H1 (cell line): ENCODE results near the gene DDI1.

Experiments
- EZH2 ChIP-seq: fragments of 200-600 bp; sonication (generic); IDR thresholded peaks from 2 replicates; pipeline ENCODE4 v1.7.1; 2012; ENCODE audit warnings: low read depth, mild to moderate bottlenecking, moderate library complexity, low read length, inconsistent platforms; ENCODE audit not compliant: severe bottlenecking
- TCF12 ChIP-seq: IDR thresholded peaks from 2 replicates; pipeline ENCODE4 v1.6.1; 2011; ENCODE audit warnings: low read depth, mild to moderate bottlenecking, low read length
- TF ChIP-seq, protein P1 (sequence below), 3 experiments: IDR thresholded peaks; 1 replicate in 2 of 3; 2 replicates in 1 of 3; pipeline versions ENCODE4 v1.5.1 to v1.6.1; 2011; ENCODE audit warnings: low read length in 3 of 3, mild to moderate bottlenecking in 3 of 3, inconsistent platforms in 2 of 3, low read depth in 1 of 3, moderate library complexity in 1 of 3; ENCODE audit not compliant: insufficient read depth in 1 of 3; ENCODE audit errors: control extremely low read depth in 1 of 3

DNA sequence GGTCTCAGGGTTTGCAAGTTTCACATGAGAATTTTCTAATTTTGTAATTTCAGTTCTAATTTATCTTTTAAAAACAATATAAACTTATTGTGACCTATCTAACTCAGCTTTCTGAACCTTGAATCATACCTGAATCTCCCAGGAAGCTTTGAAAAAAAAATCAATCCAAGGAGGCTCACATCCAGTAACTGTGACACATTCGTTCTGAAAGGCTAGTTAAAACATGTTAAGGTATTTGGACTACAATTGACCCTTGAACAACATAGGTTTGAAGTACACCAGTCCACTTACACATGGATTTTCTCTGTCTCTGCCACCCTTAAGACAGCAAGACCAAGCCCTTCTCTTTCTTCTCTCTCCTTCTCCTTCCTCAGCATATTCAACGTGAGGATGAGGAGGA is 40.0 kb downstream of the DDI1 start:
- TF ChIP-seq EZH2 = no peak
- no peak for TF ChIP-seq TCF12
- TF ChIP-seq, protein P1, sequence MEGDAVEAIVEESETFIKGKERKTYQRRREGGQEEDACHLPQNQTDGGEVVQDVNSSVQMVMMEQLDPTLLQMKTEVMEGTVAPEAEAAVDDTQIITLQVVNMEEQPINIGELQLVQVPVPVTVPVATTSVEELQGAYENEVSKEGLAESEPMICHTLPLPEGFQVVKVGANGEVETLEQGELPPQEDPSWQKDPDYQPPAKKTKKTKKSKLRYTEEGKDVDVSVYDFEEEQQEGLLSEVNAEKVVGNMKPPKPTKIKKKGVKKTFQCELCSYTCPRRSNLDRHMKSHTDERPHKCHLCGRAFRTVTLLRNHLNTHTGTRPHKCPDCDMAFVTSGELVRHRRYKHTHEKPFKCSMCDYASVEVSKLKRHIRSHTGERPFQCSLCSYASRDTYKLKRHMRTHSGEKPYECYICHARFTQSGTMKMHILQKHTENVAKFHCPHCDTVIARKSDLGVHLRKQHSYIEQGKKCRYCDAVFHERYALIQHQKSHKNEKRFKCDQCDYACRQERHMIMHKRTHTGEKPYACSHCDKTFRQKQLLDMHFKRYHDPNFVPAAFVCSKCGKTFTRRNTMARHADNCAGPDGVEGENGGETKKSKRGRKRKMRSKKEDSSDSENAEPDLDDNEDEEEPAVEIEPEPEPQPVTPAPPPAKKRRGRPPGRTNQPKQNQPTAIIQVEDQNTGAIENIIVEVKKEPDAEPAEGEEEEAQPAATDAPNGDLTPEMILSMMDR (IDR thresholded peaks at IDR 0.05; ENCODE audit: control extremely low read depth in 1 of 3, insufficient read depth in 1 of 3, low read depth in 1 of 3, low read length in 3 of 3) = no peak
